Measurements from ENCODE around the gene AFF3.

DNA sequence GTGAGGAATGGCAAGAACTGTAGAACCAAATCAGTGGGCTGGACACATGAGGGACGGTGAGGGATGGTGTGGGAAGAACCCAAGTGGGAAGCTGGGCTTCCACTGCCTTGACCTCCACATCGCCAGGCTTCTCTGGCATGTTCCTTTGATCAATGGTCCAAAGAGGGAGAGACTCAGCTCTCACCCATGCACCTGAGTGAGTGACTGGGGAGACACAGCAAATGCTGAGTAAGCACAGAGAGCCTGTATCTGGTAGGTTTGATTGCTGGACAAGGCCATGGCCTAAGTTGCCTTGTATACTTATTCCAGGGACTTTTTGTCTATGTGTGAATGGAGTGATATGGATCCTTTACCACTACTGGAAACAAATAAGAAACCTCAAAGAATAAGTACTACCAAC lies 188.6 kb downstream of the AFF3 start:
- TF ChIP-seq, protein P1, sequence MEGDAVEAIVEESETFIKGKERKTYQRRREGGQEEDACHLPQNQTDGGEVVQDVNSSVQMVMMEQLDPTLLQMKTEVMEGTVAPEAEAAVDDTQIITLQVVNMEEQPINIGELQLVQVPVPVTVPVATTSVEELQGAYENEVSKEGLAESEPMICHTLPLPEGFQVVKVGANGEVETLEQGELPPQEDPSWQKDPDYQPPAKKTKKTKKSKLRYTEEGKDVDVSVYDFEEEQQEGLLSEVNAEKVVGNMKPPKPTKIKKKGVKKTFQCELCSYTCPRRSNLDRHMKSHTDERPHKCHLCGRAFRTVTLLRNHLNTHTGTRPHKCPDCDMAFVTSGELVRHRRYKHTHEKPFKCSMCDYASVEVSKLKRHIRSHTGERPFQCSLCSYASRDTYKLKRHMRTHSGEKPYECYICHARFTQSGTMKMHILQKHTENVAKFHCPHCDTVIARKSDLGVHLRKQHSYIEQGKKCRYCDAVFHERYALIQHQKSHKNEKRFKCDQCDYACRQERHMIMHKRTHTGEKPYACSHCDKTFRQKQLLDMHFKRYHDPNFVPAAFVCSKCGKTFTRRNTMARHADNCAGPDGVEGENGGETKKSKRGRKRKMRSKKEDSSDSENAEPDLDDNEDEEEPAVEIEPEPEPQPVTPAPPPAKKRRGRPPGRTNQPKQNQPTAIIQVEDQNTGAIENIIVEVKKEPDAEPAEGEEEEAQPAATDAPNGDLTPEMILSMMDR (conservative IDR thresholded peaks at IDR 0.05 in 1 of 2, IDR thresholded peaks at IDR 0.05 in 1 of 2; ENCODE audit: extremely low read depth in 1 of 2, insufficient read depth in 1 of 2, low read depth in 1 of 2, low read length in 2 of 2): no peak
- TF ChIP-seq EZH2 (IDR thresholded peaks at IDR 0.05; ENCODE audit: borderline replicate concordance, low read length): no peak

All from mammary epithelial cell (primary cell).